ENCODE data around the gene ABCG2. TPM values are rescaled to one million over a fixed set of nuclear protein-coding genes. Genes with fewer than 3 reads are reported as not detected.

The ABCG2 gene
- 0.49 and 0.60 TPM in 2 replicates for total RNA-seq

GRCh38 chr4:88158489-88159228, at the start of gene ABCG2:
TSS of gene ABCG2 (minus strand) at chr4:88158639. CDS start at chr4:88139995, 18,644 bp downstream.

Other genes starting within 250 kb of the ABCG2 start
- not detected in 2 replicates for gene SPP1, start 182.9 kb downstream of the ABCG2 start, total RNA-seq
- gene PKD2, start 151.0 kb downstream of the ABCG2 start, total RNA-seq = 8.3 and 13.8 TPM in 2 replicates
- 3.2 and 9.0 TPM in 2 replicates for gene PPM1K, start 125.9 kb upstream of the ABCG2 start, total RNA-seq
- gene HERC6, start 220.2 kb upstream of the ABCG2 start, total RNA-seq = 2.9 and 4.6 TPM in 2 replicates